PFSK-1 (cell line): ENCODE measurements around the gene PTPRA.

Source experiments
- POLR2AphosphoS5 ChIP-seq: IDR thresholded peaks from 2 replicates; pipeline ENCODE4 v1.6.1; 2012; ENCODE audit warnings: low read depth, mild to moderate bottlenecking, control low read depth, low read length, moderate library complexity
- REST ChIP-seq, 2 experiments: IDR thresholded peaks; 2 replicates each; pipeline versions ENCODE4 v1.6.1 to v1.8.0; 2011 to 2012; ENCODE audit warnings: low read depth in 2 of 2, low read length in 2 of 2, control low read depth in 1 of 2, inconsistent platforms in 1 of 2, mild to moderate bottlenecking in 1 of 2, moderate library complexity in 1 of 2; ENCODE audit not compliant: insufficient read depth in 1 of 2
- SIN3A ChIP-seq: IDR thresholded peaks from 2 replicates; pipeline ENCODE4 v1.6.1; 2012; ENCODE audit warnings: mild to moderate bottlenecking, low read length, moderate library complexity, borderline replicate concordance; ENCODE audit not compliant: insufficient read depth
- TAF1 ChIP-seq: IDR thresholded peaks from 2 replicates; pipeline ENCODE4 v1.6.1; 2012; ENCODE audit warnings: low read length, control low read depth, borderline replicate concordance; ENCODE audit not compliant: insufficient read depth

GRCh38 chr20:2873747-2874041 lies 413 bp downstream of the PTPRA start:
- TF ChIP-seq SIN3A, result no peak
- TF ChIP-seq REST (IDR thresholded peaks at IDR 0.05; ENCODE audit: insufficient read depth in 1 of 2, low read depth in 2 of 2, low read length in 2 of 2), result no peak
- TF ChIP-seq TAF1, result no peak
- TF ChIP-seq POLR2AphosphoS5, result no peak
